ENCODE results near the gene KIF26B. TPM values are rescaled to one million over a fixed set of nuclear protein-coding genes. Genes with fewer than 3 reads are reported as not detected.

Gene KIF26B
- total RNA-seq, 2 experiments from 2014 or later, result not detected

DNA sequence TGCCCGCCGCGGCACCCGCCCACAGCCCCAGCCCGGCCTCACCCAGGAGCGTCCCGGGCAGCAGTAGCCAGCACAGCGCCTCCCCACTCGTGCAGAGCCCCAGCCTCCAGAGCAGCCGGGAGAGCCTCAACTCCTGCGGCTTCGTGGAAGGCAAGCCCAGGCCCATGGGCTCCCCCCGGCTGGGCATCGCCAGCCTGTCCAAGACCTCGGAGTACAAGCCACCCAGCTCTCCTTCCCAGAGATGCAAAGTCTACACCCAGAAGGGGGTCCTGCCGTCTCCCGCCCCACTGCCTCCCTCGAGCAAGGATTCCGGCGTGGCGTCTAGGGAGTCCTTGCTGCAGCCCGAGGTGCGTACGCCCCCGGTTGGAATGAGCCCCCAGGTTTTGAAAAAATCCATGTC is 531.2 kb downstream of the KIF26B start:
- ChIA-PET POLR2A (interaction anchor here (0.6 kb wide), 1 partner anchor 16 kb away, joined by 3 read pairs; no protein-coding TSS in a partner anchor), CTCF (ENCODE audit: unreplicated experiment) (no interaction called here)
- Histone ChIP-seq H3K36me3 (ENCODE audit: insufficient read depth, low read length) (no peaks in the 10 kb centered on the region), H3K4me2 (ENCODE audit: low read length) (no peak overlapping the region), H3K9me3 (ENCODE audit: low read length) (no peaks in the 10 kb centered on the region), H3K4me3 (ENCODE audit: low read depth, low read length, poor library complexity, severe bottlenecking) (no peak overlapping the region), H3K9me2 (ENCODE audit: insufficient read depth, low read length) (no peaks in the 10 kb centered on the region), H4K20me1 (ENCODE audit: insufficient read depth, low read length) (no peaks in the 10 kb centered on the region), H2AFZ (ENCODE audit: low read length) (no peak overlapping the region), H3K27ac (ENCODE audit: low read depth, low read length, poor library complexity, severe bottlenecking) (no peak overlapping the region), H3K79me2 (ENCODE audit: insufficient read depth, low read depth, low read length) (no peaks in the 10 kb centered on the region), H3K4me1 (ENCODE audit: insufficient read depth, low read length, poor library complexity, severe bottlenecking) (no peaks in the 10 kb centered on the region)
- no TSS peak for BruUV-seq (replicated peaks)
- intact Hi-C loops (cut with micrococcal nuclease; ENCODE audit: unreplicated experiment), result no loop called here
- no peak for DNase-seq (ENCODE audit: low spot score)
- no peak for TF ChIP-seq EZH2phosphoT487 (IDR thresholded peaks at IDR 0.05; ENCODE audit: borderline replicate concordance, low read depth, low read length)
- no peak for TF ChIP-seq CTCF (conservative IDR thresholded peaks at IDR 0.05; ENCODE audit: low read length)

GRCh38 chr1:245686446-245687030 is 531.8 kb downstream of the KIF26B start:
- ChIA-PET POLR2A (no interaction called here), CTCF (ENCODE audit: unreplicated experiment) (no interaction called here)
- Histone ChIP-seq H2AFZ (ENCODE audit: low read length) (no peak overlapping the region), H3K4me3 (ENCODE audit: low read depth, low read length, poor library complexity, severe bottlenecking) (no peak overlapping the region), H3K9me3 (ENCODE audit: low read length) (no peaks in the 10 kb centered on the region), H3K27ac (ENCODE audit: low read depth, low read length, poor library complexity, severe bottlenecking) (no peak overlapping the region), H3K36me3 (ENCODE audit: insufficient read depth, low read length) (no peaks in the 10 kb centered on the region), H3K4me2 (ENCODE audit: low read length) (no peak overlapping the region), H3K4me1 (ENCODE audit: insufficient read depth, low read length, poor library complexity, severe bottlenecking) (no peaks in the 10 kb centered on the region), H4K20me1 (ENCODE audit: insufficient read depth, low read length) (no peaks in the 10 kb centered on the region), H3K79me2 (ENCODE audit: insufficient read depth, low read depth, low read length) (no peaks in the 10 kb centered on the region), H3K9me2 (ENCODE audit: insufficient read depth, low read length) (no peaks in the 10 kb centered on the region)
- intact Hi-C loops (cut with micrococcal nuclease; ENCODE audit: unreplicated experiment), result no loop called here
- TF ChIP-seq CTCF (conservative IDR thresholded peaks at IDR 0.05; ENCODE audit: low read length), result no peak
- TF ChIP-seq EZH2phosphoT487 (IDR thresholded peaks at IDR 0.05; ENCODE audit: borderline replicate concordance, low read depth, low read length), result no peak
- DNase-seq (ENCODE audit: low spot score), result no peak
- BruUV-seq (replicated peaks), result no TSS peak

- no peak overlapping the region for H3K4me2 ChIP-seq (ENCODE audit: low read length)
- TF ChIP-seq CTCF (conservative IDR thresholded peaks at IDR 0.05; ENCODE audit: low read length) (no peak), EZH2phosphoT487 (IDR thresholded peaks at IDR 0.05; ENCODE audit: borderline replicate concordance, low read depth, low read length) (no peak)
- no peak overlapping the region for H2AFZ ChIP-seq (ENCODE audit: low read length)
- no peak overlapping the region for H3K4me3 ChIP-seq (ENCODE audit: low read depth, low read length, poor library complexity, severe bottlenecking)
- ChIA-PET CTCF (ENCODE audit: unreplicated experiment) (no interaction called here), POLR2A (no interaction called here)
- DNase-seq (ENCODE audit: low spot score), result no peak
- no peaks in the 10 kb centered on the region for H4K20me1 ChIP-seq (ENCODE audit: insufficient read depth, low read length)
- no peaks in the 10 kb centered on the region for H3K79me2 ChIP-seq (ENCODE audit: insufficient read depth, low read depth, low read length)
- H3K4me1 ChIP-seq (ENCODE audit: insufficient read depth, low read length, poor library complexity, severe bottlenecking), result no peaks in the 10 kb centered on the region
- no peak overlapping the region for H3K27ac ChIP-seq (ENCODE audit: low read depth, low read length, poor library complexity, severe bottlenecking)
- intact Hi-C loops (cut with micrococcal nuclease; ENCODE audit: unreplicated experiment), result no loop called here
- H3K36me3 ChIP-seq (ENCODE audit: insufficient read depth, low read length), result no peaks in the 10 kb centered on the region
- no TSS peak for BruUV-seq (replicated peaks)
- no peaks in the 10 kb centered on the region for H3K9me3 ChIP-seq (ENCODE audit: low read length)
- no peaks in the 10 kb centered on the region for H3K9me2 ChIP-seq (ENCODE audit: insufficient read depth, low read length)
These were observed 532.4 kb downstream of the KIF26B start for GRCh38 chr1:245687152-245687635.

All from OCI-LY7 (cell line).